BJ (cell line): ENCODE measurements around the gene ANKRA2. TPM values are rescaled to one million over a fixed set of nuclear protein-coding genes. Genes with fewer than 3 reads are reported as not detected.

Experiments
- CTCF ChIA-PET: fragments of 350-600 bp; formaldehyde crosslinking; extraction: SDS; loops from one replicate; lab custom pipeline; 2021; ENCODE audit warnings: antibody characterized with exemption, inconsistent platforms; lab: Yijun Ruan, JAX
- POLR2A ChIA-PET: fragments of 300-600 bp; sonication (Branson Sonifier 250); formaldehyde crosslinking; extraction: SDS; loops from one replicate; lab custom pipeline; 2021; ENCODE audit warnings: antibody characterized with exemption; lab: Charles Lee
- DNase-seq: peaks from one replicate; pipeline ENCODE4 v3.0.0-alpha.2; 2011; ENCODE audit warnings: low read depth
- H3K27me3 ChIP-seq: 2 replicates; pipeline ENCODE4 v1.6.0; 2011; ENCODE audit warnings: low read length; ENCODE audit not compliant: control insufficient read depth, insufficient read depth
- H3K36me3 ChIP-seq: 2 replicates; pipeline ENCODE4 v1.5.1; 2011; ENCODE audit warnings: low read length; ENCODE audit not compliant: control insufficient read depth, insufficient read depth
- H3K4me3 ChIP-seq: 2 replicates; pipeline ENCODE4 v1.5.1; 2011; ENCODE audit warnings: low read depth, mild to moderate bottlenecking, control low read depth, low read length
- CTCF ChIP-seq: IDR thresholded peaks from 2 replicates; pipeline ENCODE4 v1.5.1; 2011; ENCODE audit warnings: low read depth, mild to moderate bottlenecking, control low read depth, inconsistent platforms, low read length, moderate library complexity; ENCODE audit not compliant: insufficient read depth
- polyA plus RNA-seq: library from polyadenylated mRNA; depleted of rRNA; stranded (reverse); fragments of >200 nt; gene quantifications from 2 replicates; pipeline ENCODE4 v1.2.3, GENCODE V29; 2011; rRNA removed

ANKRA2 gene
- polyA plus RNA-seq, 1 experiment, result 14.8 TPM

GRCh38 chr5:73507062-73507461 is 58.4 kb downstream of the ANKRA2 start:
- ChIA-PET CTCF (interaction anchor here (1.0 to 5.4 kb wide), 5 partner anchors 8 to 291 kb away, joined by 3 to 33 read pairs (median 3); no protein-coding TSS in a partner anchor), POLR2A (no interaction called here)
- DNase-seq, result no peak
- H3K27me3 ChIP-seq, result no peaks in the 10 kb centered on the region
- no peak overlapping the region for H3K4me3 ChIP-seq
- TF ChIP-seq CTCF, result no peak
- H3K36me3 ChIP-seq, result peaks cover 7% of the 10 kb centered on the region

- H3K4me3 ChIP-seq, result no peak overlapping the region
- TF ChIP-seq CTCF, result no peak
- CTCF ChIA-PET, result interaction anchor here (1.1 to 5.4 kb wide), 4 partner anchors 14 to 290 kb away, joined by 3 to 33 read pairs (median 11); no protein-coding TSS in a partner anchor
- DNase-seq, result no peak
- peaks cover 8% of the 10 kb centered on the region for H3K36me3 ChIP-seq
- H3K27me3 ChIP-seq, result no peaks in the 10 kb centered on the region
- POLR2A ChIA-PET, result no interaction called here
Measured at GRCh38 chr5:73506459-73506955, 58.9 kb downstream of the ANKRA2 start.

Other genes with a start within 250 kb of the ANKRA2 start
- 4.3 and 4.9 TPM in 2 replicates for gene FOXD1, start 116.9 kb downstream of the ANKRA2 start, polyA plus RNA-seq
- gene BTF3, start 67.2 kb downstream of the ANKRA2 start, polyA plus RNA-seq, result 478 and 758 TPM in 2 replicates
- 8.8 and 11.0 TPM in 2 replicates for gene UTP15, start 104 bp upstream of the ANKRA2 start, polyA plus RNA-seq
- 2.8 and 4.6 TPM in 2 replicates for gene ARHGEF28, start 60.6 kb upstream of the ANKRA2 start, polyA plus RNA-seq